SU-DHL-6 (cell line): ENCODE measurements around the gene MUTYH.

Experiments
- H2AFZ ChIP-seq: fragments of 200-600 bp; sonication (generic); 2 replicates; pipeline ENCODE4 v1.6.1; 2014; ENCODE audit warnings: low read depth, mild to moderate bottlenecking, moderate library complexity, mixed read lengths, antibody characterized with exemption, low read length; ENCODE audit not compliant: severe bottlenecking
- H3F3A ChIP-seq: fragments of 200-600 bp; shearing (Covaris generic); 2 replicates; pipeline ENCODE4 v1.6.0; 2016; ENCODE audit warnings: antibody characterized with exemption, mild to moderate bottlenecking; ENCODE audit not compliant: insufficient read depth
- H3K27ac ChIP-seq: fragments of 200-600 bp; sonication (generic); 2 replicates; pipeline ENCODE4 v1.5.1; 2016; ENCODE audit warnings: low read depth, mild to moderate bottlenecking, low read length, moderate library complexity, mixed read lengths
- H3K27me3 ChIP-seq: fragments of 200-600 bp; sonication (generic), shearing (Covaris generic); 2 replicates; pipeline ENCODE4 v1.6.0; 2014; ENCODE audit warnings: mild to moderate bottlenecking, low read length
- H3K36me3 ChIP-seq: fragments of 200-600 bp; sonication (generic); 2 replicates; pipeline ENCODE4 v1.6.1; 2014; ENCODE audit warnings: mild to moderate bottlenecking, low read length, mixed read lengths
- H3K4me2 ChIP-seq: fragments of 300-600, 200-600 bp; shearing (Covaris generic), sonication (generic); 2 replicates; pipeline ENCODE4 v1.6.0; 2014; ENCODE audit warnings: low read length, low read depth, mild to moderate bottlenecking; ENCODE audit not compliant: poor library complexity, severe bottlenecking
- H3K4me3 ChIP-seq: fragments of 200-600 bp; sonication (generic); 2 replicates; pipeline ENCODE4 v1.5.1; 2014; ENCODE audit warnings: antibody characterized with exemption, low read length, mild to moderate bottlenecking, mixed read lengths; ENCODE audit not compliant: insufficient read depth, poor library complexity, severe bottlenecking
- H3K79me2 ChIP-seq: fragments of 200-600 bp; sonication (generic); 2 replicates; pipeline ENCODE4 v1.6.1; 2014; ENCODE audit warnings: mild to moderate bottlenecking, low read length, moderate library complexity; ENCODE audit not compliant: insufficient read depth
- H3K9ac ChIP-seq: fragments of 200-600 bp; sonication (generic); 2 replicates; pipeline ENCODE4 v1.7.0; 2014; ENCODE audit warnings: mild to moderate bottlenecking, low read length
- H3K9me2 ChIP-seq: fragments of 200-600 bp; sonication (generic); replicated peaks from 2 replicates; pipeline ENCODE4 v1.6.1; 2014; ENCODE audit warnings: low read length; ENCODE audit not compliant: insufficient read depth
- H3K9me3 ChIP-seq: fragments of 200-600 bp; sonication (generic); 2 replicates; pipeline ENCODE4 v1.6.1; 2014; ENCODE audit warnings: low read length, mixed read lengths; ENCODE audit not compliant: insufficient read depth
- H4K20me1 ChIP-seq: fragments of 200-600 bp; sonication (generic); 2 replicates; pipeline ENCODE4 v1.6.1; 2014; ENCODE audit warnings: low read depth, mild to moderate bottlenecking, antibody characterized with exemption, low read length, moderate library complexity, mixed read lengths
- EZH2phosphoT487 ChIP-seq: fragments of 200-600 bp; sonication (generic), shearing (Covaris generic); conservative IDR thresholded peaks from 2 replicates; pipeline ENCODE4 v1.6.1; 2018; ENCODE audit warnings: mild to moderate bottlenecking, antibody characterized with exemption, low read length, moderate library complexity, mixed read lengths
- TF ChIP-seq, protein P1 (sequence below): fragments of 200-600 bp; sonication (generic); IDR thresholded peaks from one replicate; pipeline ENCODE4 v1.5.1; 2017; ENCODE audit warnings: antibody characterized with exemption, mild to moderate bottlenecking, low read length, moderate library complexity; ENCODE audit not compliant: insufficient read depth, poor library complexity, severe bottlenecking

Gene MUTYH

DNA sequence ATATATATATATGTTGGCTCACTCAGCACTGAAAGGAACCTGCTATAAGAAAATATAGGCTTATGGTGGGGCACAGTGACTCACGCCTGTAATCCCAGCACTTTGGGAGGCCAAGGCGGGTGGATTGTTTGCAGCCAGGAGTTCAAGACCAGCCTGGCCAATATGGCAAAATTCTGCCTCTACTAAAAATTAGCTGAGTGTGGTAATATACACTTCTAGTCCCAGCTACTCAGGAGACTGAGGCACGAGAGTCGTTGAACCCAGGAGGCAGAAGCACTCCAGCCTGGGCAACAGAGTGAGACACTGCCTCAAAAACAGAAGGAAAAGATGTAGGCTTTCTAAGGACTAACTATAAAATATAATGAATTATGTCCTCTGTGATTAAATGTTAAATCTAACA, 14.6 kb upstream of the MUTYH start:
- H3K27me3 ChIP-seq = no peaks in the 10 kb centered on the region
- no peaks in the 10 kb centered on the region for H3K9me3 ChIP-seq
- TF ChIP-seq EZH2phosphoT487 = no peak
- TF ChIP-seq, protein P1, sequence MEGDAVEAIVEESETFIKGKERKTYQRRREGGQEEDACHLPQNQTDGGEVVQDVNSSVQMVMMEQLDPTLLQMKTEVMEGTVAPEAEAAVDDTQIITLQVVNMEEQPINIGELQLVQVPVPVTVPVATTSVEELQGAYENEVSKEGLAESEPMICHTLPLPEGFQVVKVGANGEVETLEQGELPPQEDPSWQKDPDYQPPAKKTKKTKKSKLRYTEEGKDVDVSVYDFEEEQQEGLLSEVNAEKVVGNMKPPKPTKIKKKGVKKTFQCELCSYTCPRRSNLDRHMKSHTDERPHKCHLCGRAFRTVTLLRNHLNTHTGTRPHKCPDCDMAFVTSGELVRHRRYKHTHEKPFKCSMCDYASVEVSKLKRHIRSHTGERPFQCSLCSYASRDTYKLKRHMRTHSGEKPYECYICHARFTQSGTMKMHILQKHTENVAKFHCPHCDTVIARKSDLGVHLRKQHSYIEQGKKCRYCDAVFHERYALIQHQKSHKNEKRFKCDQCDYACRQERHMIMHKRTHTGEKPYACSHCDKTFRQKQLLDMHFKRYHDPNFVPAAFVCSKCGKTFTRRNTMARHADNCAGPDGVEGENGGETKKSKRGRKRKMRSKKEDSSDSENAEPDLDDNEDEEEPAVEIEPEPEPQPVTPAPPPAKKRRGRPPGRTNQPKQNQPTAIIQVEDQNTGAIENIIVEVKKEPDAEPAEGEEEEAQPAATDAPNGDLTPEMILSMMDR = no peak
- no peaks in the 10 kb centered on the region for H4K20me1 ChIP-seq
- H3K4me2 ChIP-seq = no peak overlapping the region
- H3K4me3 ChIP-seq = no peak overlapping the region
- no peak overlapping the region for H3K27ac ChIP-seq
- H3K79me2 ChIP-seq = no peaks in the 10 kb centered on the region
- H3K9me2 ChIP-seq = no peaks in the 10 kb centered on the region
- H2AFZ ChIP-seq = no peak overlapping the region
- H3K9ac ChIP-seq = no peak overlapping the region
- no peaks in the 10 kb centered on the region for H3K36me3 ChIP-seq
- H3F3A ChIP-seq = no peaks in the 10 kb centered on the region

DNA sequence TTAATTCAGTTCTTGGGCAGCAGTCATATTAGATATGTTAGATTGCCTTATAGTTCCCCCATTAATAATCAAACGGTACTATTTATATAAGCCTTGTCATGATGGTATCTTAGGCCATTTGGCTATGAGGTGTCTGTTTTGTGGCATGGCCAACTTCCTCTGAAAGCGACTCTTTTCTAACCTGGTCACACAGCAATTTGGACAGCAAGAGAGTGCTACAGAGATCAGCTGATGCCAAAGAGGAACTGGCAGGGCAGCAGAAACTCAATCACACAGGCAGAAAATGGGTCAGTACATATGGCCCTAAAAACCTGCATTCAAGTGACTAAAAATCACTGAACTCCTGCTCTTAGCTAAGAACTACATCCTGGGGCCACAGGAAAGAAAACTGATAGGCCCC, 13.4 kb upstream of the MUTYH start:
- Histone ChIP-seq H3K36me3 (no peaks in the 10 kb centered on the region), H3F3A (no peaks in the 10 kb centered on the region), H4K20me1 (no peaks in the 10 kb centered on the region), H3K4me3 (no peak overlapping the region), H3K9me3 (no peaks in the 10 kb centered on the region), H3K27me3 (no peaks in the 10 kb centered on the region), H3K27ac (no peak overlapping the region), H3K9me2 (no peaks in the 10 kb centered on the region), H2AFZ (no peak overlapping the region), H3K9ac (no peak overlapping the region), H3K4me2 (no peak overlapping the region), H3K79me2 (no peaks in the 10 kb centered on the region)
- TF ChIP-seq, protein P1 = no peak
- no peak for TF ChIP-seq EZH2phosphoT487

DNA sequence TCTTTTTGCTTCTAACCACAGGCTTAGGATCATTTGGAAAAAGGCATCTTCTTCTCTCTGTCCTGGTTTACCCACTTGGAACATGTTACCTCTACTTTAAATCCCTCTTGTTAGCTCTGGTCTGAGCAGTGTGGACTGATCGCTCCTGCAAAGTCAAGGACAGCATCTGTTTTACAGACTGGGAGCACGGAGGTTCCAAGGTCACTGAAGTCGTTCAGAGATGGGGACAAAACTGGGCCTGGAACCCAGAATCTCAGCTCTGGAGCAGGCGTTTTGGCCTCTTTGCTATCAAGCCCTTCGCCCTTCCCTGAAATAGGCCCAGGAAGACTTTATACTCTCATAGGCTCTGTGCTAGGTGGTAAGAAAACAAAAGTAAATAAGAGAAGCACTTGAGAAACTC, 11.3 kb upstream of the MUTYH start:
- H3K27me3 ChIP-seq = no peaks in the 10 kb centered on the region
- H3K9ac ChIP-seq = no peak overlapping the region
- TF ChIP-seq EZH2phosphoT487 = no peak
- TF ChIP-seq, protein P1 = no peak
- H3K27ac ChIP-seq = no peak overlapping the region
- no peaks in the 10 kb centered on the region for H3K79me2 ChIP-seq
- H3K9me3 ChIP-seq = no peaks in the 10 kb centered on the region
- no peak overlapping the region for H3K4me3 ChIP-seq
- no peak overlapping the region for H3K4me2 ChIP-seq
- H3F3A ChIP-seq = 0 out of 2 replicates have a peak, but pooled peaks cover under 1% of the 10 kb centered on the region
- H4K20me1 ChIP-seq = no peaks in the 10 kb centered on the region
- H2AFZ ChIP-seq = no peak overlapping the region
- H3K9me2 ChIP-seq = no peaks in the 10 kb centered on the region
- H3K36me3 ChIP-seq = no peaks in the 10 kb centered on the region
